Hepatic stellate cell (primary cell): ENCODE measurements around the gene TP53BP2.
"Not testable (repeated sequence)": the region's sequence is repeated elsewhere in the genome, so short reads cannot be mapped to it uniquely, and the experiment has no call there.

Experiments
- DNase-seq: peaks from one replicate; pipeline ENCODE4 v3.0.0; 2011; ENCODE audit warnings: low spot score

Gene TP53BP2

GRCh38 chr1:223761411-223761810, 84.3 kb downstream of the TP53BP2 start:
- DNase-seq: no peak

- no peak for DNase-seq
Observed at GRCh38 chr1:223760833-223761232, 84.9 kb downstream of the TP53BP2 start.

DNA sequence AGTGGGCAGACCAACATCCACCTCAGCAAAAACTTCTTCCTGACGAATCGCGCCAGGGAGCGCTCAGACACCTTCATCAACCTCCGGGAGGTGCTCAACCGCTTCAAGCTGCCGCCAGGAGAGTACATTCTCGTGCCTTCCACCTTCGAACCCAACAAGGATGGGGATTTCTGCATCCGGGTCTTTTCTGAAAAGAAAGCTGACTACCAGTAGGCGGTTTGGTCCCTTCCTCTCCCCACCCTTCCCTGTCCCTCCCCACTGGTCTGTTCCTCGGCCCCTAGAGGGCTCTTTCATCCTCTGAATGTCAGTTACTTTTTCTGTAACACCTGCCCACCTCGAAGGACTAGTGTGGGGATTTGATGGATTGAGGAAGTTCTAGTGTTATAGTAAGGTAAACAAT, 86.5 kb downstream of the TP53BP2 start:
- no peak for DNase-seq

GRCh38 chr1:223758734-223759133, 87.0 kb downstream of the TP53BP2 start:
- DNase-seq: no peak

- no peak for DNase-seq
Observed at GRCh38 chr1:223756806-223757700, 88.7 kb downstream of the TP53BP2 start.

DNA sequence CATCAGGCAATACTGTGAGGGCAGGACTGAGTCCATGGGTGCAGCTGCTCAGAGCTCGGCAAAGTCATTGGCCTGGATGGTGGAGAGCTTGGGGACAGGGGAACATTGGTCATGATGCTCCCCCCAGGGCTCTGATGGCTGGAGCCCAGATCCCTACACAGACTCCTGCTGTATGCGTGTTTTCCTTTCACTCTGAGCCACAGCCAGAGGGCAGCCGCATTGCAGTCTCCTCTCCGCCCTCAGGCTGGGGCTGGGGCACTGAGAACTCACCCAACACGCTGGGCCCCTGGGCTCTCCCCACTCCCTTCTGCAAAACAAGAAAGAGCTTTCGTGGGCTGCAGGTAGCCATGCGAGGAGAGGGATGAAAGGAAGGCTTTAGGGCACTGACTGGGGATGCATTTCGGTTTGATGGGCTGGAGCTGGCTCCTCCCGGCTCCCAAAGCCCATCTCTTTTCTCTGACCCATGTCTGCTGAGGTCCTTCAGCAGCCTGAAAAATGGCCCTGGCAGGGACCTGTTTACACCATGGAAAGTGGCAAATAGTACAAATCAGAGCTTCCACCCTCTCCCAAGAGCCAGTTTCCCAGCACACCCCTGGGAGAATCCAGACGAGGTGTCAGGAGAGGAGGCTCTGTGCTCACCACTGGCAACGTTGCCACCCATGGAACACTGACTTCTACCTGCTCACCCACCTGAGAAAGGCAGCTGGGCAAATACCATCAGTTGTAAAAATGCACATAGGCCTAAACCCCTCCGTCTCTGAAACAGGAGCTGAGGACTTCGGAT, 89.6 kb downstream of the TP53BP2 start:
- no peak for DNase-seq

DNA sequence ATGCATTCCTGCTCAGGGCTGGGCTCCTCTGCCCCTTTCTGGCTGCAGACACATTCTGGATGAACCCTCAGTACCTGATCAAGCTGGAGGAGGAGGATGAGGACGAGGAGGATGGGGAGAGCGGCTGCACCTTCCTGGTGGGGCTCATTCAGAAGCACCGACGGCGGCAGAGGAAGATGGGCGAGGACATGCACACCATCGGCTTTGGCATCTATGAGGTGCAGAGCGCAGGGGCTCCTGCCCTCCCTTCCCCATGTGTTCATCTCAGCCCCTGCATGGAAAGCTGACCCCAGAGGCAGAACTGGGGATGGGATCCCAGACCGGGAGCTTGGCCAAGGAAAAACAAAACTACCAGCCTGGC, 90.3 kb downstream of the TP53BP2 start:
- DNase-seq: no peak

DNA sequence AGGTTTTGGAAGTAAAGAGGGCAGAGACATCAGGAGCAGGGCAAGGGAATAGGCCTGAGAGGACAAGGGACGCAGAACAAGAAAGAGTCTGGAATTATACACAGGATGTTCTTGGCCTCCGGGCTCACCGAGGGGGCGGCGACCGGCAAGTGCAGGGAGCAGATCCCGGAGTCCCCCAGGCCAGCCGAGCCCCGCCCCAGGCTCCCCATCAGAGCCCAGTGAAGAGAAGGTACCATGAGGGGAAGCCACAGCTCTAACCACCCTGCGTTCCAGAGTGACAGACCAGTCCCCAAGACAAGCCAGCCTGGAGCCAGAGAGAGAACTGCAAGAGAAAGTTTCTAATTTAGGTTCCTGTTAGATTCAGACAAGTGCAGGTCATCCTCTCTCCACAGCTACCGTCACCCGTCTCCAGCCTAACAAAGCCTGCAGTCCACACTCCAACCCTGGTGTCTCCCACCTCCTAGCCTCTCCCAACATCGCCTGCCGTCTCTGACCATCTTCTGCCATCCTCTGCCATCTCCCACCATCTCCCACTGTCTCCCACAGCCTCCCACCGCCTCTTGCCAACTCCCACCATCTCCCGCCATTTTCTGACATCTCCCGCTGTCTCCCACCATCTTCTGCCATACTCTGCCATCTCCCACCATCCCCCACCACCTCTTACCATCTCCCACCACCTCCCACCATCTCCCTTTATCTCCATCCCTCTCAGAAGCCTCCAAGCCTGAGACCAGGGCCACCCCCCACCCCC, 90.9 kb downstream of the TP53BP2 start:
- no peak for DNase-seq

DNA sequence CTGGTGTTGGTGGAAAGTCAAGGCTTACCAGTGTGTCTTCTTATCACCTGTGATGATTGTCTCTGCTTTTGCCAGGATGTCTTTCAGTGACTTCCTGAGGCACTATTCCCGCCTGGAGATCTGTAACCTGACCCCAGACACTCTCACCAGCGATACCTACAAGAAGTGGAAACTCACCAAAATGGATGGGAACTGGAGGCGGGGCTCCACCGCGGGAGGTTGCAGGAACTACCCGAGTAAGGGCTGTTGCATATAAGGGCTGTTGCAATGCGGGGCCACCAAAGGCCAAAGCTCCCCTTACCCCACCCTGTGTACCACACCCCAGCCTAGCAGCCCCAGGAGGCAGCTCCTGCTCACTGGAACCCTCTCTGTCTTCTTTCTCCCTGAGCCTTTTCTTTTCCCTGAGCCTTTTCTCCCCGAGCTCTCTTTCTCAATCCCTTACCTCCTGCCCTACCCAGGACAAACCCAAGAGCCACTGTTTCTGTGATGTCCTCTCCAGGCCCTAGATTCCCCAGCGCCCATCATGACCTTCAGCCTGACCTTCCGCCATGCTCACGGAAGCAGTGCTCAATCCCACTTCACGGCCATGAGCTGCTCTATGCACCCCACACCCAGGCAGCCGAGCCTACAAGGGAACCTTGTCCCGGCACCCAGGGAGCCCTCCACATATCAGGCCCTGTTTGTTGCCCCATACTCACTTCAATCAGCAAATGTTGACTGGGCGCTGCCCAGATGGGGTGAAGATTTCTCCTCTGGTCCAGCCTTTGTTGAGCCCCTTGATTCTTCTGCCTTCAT, 92.8 kb downstream of the TP53BP2 start:
- no peak for DNase-seq

- DNase-seq: no peak
Observed at GRCh38 chr1:223751696-223752095, 94.1 kb downstream of the TP53BP2 start.

- no peak for DNase-seq
Observed at GRCh38 chr1:223750730-223751570, 94.8 kb downstream of the TP53BP2 start.

DNA sequence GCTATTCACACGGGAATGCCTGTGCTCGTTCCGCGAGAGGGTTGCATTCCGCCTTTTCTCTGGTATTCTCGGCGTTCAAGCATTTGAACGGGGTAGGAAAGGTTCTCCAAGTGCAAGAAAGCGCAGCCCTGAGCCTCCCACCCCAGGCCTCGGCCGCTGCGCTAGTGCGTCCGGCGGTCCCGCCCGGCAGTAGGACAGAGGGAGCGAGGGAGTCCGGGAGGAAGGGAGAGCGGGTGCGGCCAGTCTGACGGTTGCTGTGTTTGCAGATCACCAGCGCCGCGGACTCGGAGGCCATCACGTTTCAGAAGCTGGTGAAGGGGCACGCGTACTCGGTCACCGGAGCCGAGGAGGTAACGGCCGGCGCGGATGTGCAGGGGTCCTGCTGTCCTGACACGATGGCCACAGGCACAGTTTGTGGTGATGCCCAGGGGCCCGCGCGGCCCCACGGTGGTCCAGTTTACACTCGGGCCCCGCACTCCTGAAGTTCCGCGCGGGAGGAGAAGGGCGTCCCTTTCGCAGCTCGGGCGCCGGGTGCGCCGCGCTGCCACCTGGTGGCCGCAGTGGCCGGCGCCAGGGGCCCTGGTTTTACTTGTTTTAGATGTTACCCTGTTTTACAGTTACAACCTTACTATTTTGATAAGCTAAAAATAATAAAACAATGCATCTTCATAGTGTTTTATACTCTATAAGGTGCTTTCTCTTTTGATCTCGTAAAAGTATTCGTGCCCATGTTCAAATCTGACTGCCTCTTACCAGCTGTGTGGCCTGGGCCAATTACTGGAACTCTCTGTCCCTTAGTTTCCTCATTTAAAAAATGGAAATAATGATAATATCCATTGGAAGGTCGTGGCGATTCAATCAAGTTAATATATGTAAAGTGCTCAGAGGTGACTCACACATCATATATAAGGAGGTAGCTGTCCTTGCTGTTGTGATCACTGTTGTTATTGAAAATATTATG, 96.7 kb downstream of the TP53BP2 start:
- DNase-seq: peak; percentile 73

DNA sequence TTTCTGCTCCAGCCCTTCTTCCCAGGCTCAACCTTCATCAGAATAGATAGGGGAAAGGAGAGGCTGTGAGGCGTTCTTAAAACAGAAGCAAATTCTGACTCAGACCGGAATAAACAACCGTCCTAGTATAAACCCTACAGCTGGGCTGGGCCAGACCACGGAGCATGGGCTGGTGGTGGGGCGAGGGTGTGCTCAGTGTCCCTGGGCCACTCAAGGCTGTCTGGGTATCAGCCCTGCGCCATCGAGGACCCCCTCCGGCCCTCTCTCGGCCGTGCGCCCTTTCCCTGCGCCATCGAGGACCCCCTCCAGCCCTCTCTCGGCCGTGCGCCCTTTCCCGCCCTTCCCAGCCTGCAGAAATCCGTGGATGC, 97.4 kb downstream of the TP53BP2 start:
- DNase-seq: peak; percentile 72

- no peak for DNase-seq
Observed at GRCh38 chr1:223747838-223748335, 97.9 kb downstream of the TP53BP2 start.

GRCh38 chr1:223745731-223746130, 100.0 kb downstream of the TP53BP2 start:
- DNase-seq: no peak

GRCh38 chr1:223742856-223743517, 102.8 kb downstream of the TP53BP2 start:
- no peak for DNase-seq

- peak; percentile 52 for DNase-seq
Observed at GRCh38 chr1:223741861-223742260, 103.9 kb downstream of the TP53BP2 start.

DNA sequence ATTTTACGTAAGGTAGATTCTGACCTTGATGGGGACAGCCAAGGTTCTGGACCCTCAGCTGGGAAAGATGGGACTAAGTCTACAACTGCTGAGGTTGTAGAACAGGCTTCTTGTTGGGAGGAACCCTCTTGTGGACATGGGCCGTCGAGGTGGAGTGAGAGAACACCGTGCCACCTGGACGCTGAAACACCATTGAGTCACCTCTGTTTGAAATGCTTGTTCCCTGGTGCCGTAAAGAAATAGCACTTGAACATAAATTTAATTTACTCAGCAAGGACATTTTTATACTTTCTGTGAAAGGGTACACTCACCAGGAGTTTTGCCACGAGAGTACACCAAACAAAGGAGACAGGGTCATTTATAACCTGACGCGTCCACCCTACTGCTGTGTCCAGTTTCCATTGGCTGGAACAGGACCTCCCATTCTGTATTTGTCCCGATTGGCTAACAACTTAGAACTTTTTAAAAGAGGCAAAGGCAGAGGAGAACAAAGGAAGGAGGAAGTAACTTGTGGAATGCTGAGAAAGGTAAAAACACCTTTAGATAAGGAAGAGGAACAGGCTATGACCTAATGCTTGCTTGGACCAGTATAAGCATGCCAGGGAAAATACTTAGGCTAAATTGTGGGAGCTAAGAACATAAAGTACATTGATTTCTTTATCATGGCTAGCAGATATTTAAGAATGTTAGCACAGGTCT, 105.6 kb downstream of the TP53BP2 start:
- not testable (repeated sequence) for DNase-seq
